ENCODE data around the gene TFF2. TPM values are rescaled to one million over a fixed set of nuclear protein-coding genes. Genes with fewer than 3 reads are reported as not detected.

Gene TFF2
- total RNA-seq, 1 donor, result not detected

DNA sequence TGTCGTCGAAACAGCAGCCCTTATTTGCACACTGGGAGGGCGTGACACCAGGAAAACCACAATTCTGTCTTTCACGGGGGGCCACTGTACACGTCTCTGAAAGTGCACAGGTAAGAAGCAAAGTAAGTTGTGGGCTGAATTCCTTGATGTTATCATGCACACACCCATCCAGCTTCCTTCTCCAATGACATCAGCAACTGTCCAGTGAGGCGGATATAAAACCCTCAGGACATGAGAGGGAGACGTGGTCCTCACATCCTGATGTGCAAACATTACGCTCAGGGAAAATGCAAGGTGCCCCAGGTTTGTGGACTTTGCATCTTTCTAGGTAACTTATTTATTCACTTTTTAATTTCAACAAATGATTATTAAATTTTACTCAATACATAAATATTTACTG, 12.5 kb upstream of the TFF2 start:
- H3K4me3 ChIP-seq (ENCODE audit: low read length), result no peak overlapping the region
- H3K4me1 ChIP-seq (ENCODE audit: insufficient read depth, low read length), result peaks cover 4% of the 10 kb centered on the region
- no peaks in the 10 kb centered on the region for H3K9me3 ChIP-seq (ENCODE audit: low read depth, low read length)
- H3K27me3 ChIP-seq (ENCODE audit: insufficient read depth, low read length), result no peaks in the 10 kb centered on the region

DNA sequence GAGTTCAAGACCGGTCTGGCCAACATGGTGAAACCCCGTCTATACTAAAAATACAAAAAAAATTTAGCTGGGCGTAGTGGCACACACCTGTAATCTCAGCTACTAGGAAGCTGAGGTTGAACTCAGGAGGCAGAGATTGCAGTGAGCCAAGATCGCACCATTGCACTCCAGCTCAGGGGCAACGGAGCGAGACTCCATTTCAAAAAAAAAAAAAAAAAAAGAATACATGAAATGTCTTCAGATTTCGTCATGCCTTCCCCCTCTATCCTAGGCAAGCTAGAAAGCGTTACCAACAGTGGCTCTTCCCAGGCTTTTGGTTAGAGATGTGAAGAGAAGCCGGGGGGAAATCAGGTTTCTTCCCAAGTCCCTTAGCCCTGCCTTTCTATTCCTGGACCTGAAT, 11.9 kb upstream of the TFF2 start:
- no peaks in the 10 kb centered on the region for H3K27me3 ChIP-seq (ENCODE audit: insufficient read depth, low read length)
- H3K9me3 ChIP-seq (ENCODE audit: low read depth, low read length), result no peaks in the 10 kb centered on the region
- H3K4me3 ChIP-seq (ENCODE audit: low read length), result no peak overlapping the region
- peaks cover 4% of the 10 kb centered on the region for H3K4me1 ChIP-seq (ENCODE audit: insufficient read depth, low read length)

DNA sequence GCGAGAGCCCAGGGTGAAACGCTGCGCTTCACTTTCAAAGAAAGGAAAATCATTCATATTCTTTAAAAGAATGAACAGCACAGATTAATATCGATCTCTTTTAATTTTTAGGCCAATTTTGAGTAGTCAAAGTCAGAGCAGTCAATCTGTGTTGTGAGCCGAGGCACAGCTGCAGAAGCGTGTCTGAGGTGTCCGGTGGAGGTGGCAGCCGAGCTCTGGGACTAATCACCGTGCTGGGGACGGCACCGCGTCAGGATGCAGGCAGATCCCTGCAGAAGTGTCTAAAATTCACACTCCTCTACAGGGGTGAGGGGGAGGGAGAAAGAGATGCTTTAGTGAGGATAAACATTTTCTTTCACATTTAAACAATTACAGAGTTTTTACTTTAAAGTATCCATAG, 11.4 kb upstream of the TFF2 start:
- Histone ChIP-seq H3K9me3 (ENCODE audit: low read depth, low read length) (no peaks in the 10 kb centered on the region), H3K27me3 (ENCODE audit: insufficient read depth, low read length) (no peaks in the 10 kb centered on the region), H3K4me3 (ENCODE audit: low read length) (no peak overlapping the region), H3K4me1 (ENCODE audit: insufficient read depth, low read length) (peaks cover 4% of the 10 kb centered on the region)

- Histone ChIP-seq H3K27me3 (ENCODE audit: insufficient read depth, low read length) (no peaks in the 10 kb centered on the region), H3K4me1 (ENCODE audit: insufficient read depth, low read length) (peaks cover 4% of the 10 kb centered on the region), H3K9me3 (ENCODE audit: low read depth, low read length) (no peaks in the 10 kb centered on the region), H3K4me3 (ENCODE audit: low read length) (no peak overlapping the region)
These were observed 10.5 kb upstream of the TFF2 start for GRCh38 chr21:42361286-42361685.

DNA sequence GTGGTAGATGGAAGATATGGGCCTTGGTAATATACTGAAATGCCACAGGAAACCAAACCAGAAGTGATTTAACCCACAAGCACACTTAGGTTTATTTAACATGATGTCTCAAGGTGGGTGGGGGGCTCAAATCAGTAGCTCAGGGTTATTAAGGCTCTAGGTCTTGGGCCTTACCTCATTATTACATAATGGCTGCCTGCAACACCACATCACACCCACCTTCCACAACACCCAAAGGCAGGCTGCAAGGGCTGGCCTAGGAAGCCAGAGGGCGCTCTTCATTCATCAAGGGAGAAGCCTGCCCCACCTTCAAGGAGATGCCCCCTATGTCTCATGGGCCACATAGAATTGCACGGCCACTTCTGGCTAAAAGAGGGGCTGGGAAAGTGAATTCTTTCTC, 9.5 kb upstream of the TFF2 start:
- Histone ChIP-seq H3K27me3 (ENCODE audit: insufficient read depth, low read length) (no peaks in the 10 kb centered on the region), H3K9me3 (ENCODE audit: low read depth, low read length) (no peaks in the 10 kb centered on the region), H3K4me3 (ENCODE audit: low read length) (no peak overlapping the region), H3K4me1 (ENCODE audit: insufficient read depth, low read length) (peaks cover 4% of the 10 kb centered on the region)

DNA sequence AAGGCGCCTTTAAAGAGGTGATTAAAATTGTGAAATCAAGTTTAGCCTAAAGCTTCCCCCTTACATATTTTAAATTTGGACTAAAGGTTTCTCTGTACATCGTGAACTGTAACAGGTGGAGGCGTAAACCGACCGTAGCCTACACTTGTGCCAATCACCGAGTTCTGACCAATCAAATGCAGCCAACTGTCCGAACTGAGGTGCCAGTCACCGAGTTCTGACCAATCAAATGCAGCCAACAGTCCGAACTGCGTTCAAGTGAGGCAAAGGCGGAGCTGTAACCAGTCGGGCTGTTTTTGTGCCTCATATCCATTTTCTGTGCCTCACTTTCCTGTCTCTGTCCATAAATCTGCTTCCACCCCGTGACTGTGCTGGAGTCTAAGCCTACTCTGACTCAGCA, 8.1 kb upstream of the TFF2 start:
- H3K9me3 ChIP-seq (ENCODE audit: low read depth, low read length), result no peaks in the 10 kb centered on the region
- no peaks in the 10 kb centered on the region for H3K27me3 ChIP-seq (ENCODE audit: insufficient read depth, low read length)
- H3K4me1 ChIP-seq (ENCODE audit: insufficient read depth, low read length), result no peaks in the 10 kb centered on the region
- H3K4me3 ChIP-seq (ENCODE audit: low read length), result no peak overlapping the region

- no peaks in the 10 kb centered on the region for H3K27me3 ChIP-seq (ENCODE audit: insufficient read depth, low read length)
- no peak overlapping the region for H3K4me3 ChIP-seq (ENCODE audit: low read length)
- no peaks in the 10 kb centered on the region for H3K4me1 ChIP-seq (ENCODE audit: insufficient read depth, low read length)
- no peaks in the 10 kb centered on the region for H3K9me3 ChIP-seq (ENCODE audit: low read depth, low read length)
These were observed 7.5 kb upstream of the TFF2 start for GRCh38 chr21:42358261-42358660.

GRCh38 chr21:42357307-42357706, 6.5 kb upstream of the TFF2 start:
- Histone ChIP-seq H3K4me3 (ENCODE audit: low read length) (no peak overlapping the region), H3K4me1 (ENCODE audit: insufficient read depth, low read length) (no peaks in the 10 kb centered on the region), H3K27me3 (ENCODE audit: insufficient read depth, low read length) (no peaks in the 10 kb centered on the region), H3K9me3 (ENCODE audit: low read depth, low read length) (no peaks in the 10 kb centered on the region)

DNA sequence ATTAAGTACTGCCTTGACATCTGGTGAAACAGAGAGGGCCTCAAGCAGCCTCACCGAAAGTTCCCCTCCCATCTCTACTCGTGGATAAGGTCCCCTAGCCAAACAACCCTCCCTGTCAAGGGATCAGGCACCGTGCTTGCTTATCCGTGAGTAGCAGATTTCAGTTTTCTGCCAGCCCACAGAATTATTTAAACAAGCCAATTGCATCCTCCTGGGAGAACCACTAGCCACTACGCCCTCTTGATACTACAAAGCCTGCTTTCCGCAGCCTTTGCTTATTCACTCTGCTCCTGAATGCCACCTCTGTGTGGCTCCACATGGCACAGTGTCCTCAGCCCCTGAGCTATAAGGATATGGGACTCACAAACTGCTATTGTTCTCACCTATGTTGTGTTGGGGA, 5.9 kb upstream of the TFF2 start:
- Histone ChIP-seq H3K4me1 (ENCODE audit: insufficient read depth, low read length) (no peaks in the 10 kb centered on the region), H3K9me3 (ENCODE audit: low read depth, low read length) (no peaks in the 10 kb centered on the region), H3K4me3 (ENCODE audit: low read length) (no peak overlapping the region), H3K27me3 (ENCODE audit: insufficient read depth, low read length) (no peaks in the 10 kb centered on the region)

DNA sequence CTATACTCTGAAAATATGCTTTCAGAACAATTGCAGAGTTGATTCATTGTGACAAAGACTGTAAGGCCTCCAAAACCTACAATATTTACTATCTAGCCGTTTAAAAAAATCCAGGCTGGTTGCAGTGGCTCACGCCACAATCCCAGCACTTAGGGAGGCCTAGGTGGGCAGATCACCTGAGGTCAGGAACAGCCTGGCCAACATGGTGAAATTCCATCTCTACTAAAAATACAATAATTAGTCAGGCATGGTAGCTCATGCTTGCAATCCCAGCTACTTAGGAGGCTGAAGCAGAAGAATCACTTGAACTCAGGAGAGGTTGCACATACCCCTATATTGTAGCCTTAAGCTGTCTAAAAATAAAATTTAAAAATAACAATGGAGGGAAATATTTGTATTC, 5.3 kb upstream of the TFF2 start:
- Histone ChIP-seq H3K27me3 (ENCODE audit: insufficient read depth, low read length) (no peaks in the 10 kb centered on the region), H3K4me1 (ENCODE audit: insufficient read depth, low read length) (no peaks in the 10 kb centered on the region), H3K9me3 (ENCODE audit: low read depth, low read length) (no peaks in the 10 kb centered on the region), H3K4me3 (ENCODE audit: low read length) (no peak overlapping the region)

DNA sequence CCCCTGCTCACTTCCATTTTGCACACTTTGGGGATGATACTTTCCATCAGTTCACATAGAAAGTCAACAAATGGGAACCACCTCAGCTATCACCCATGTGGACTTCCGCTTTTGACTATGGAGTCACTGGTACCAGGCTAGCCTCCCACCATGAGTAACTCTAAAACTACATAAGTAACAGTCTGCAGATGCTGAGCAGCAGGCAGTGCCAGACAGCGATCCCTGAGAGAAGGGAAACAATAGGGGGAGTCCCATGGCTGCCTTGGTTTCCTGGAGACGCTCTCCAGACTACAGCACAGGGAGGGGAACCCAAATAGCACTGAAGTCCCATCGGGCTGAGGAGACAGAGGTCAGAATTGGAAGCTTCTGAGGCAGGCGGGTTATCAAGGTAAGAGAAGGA, 2.8 kb upstream of the TFF2 start:
- H3K9me3 ChIP-seq (ENCODE audit: low read depth, low read length), result no peaks in the 10 kb centered on the region
- H3K4me3 ChIP-seq (ENCODE audit: low read length), result no peak overlapping the region
- no peaks in the 10 kb centered on the region for H3K27me3 ChIP-seq (ENCODE audit: insufficient read depth, low read length)
- H3K4me1 ChIP-seq (ENCODE audit: insufficient read depth, low read length), result no peaks in the 10 kb centered on the region

DNA sequence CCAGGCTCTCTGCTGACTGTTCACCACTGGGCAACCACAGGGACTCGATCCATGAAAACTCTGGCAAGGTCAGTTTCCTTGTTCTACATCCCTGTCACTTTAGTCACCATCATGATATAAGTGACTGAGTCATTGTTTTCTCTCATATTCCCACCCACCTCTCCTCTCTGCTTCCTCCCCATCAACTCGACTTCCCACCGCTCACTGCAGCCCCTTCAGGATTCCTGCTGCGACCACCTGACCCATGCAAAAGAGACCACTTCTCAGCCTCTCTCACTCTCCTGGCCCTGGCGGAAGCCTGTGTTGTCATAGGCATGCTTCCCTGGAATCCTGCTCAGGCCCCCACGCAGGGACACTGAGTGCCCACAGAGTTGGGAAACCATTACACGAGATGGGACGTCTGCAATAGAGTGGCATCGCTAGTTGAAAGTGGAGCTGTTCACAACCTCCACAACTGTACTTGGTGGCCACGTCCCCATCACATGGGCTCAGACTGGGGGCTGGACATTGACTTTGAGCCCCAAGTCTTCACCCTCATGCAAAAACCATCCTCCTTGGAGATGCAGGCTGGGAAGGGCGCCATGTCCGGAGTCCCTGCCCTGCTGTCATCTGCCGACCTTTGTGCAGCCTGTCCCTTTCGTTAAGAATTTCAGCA, 1.8 kb upstream of the TFF2 start:
- no peak overlapping the region for H3K4me3 ChIP-seq (ENCODE audit: low read length)
- no peaks in the 10 kb centered on the region for H3K4me1 ChIP-seq (ENCODE audit: insufficient read depth, low read length)
- no peaks in the 10 kb centered on the region for H3K9me3 ChIP-seq (ENCODE audit: low read depth, low read length)
- H3K27me3 ChIP-seq (ENCODE audit: insufficient read depth, low read length), result no peaks in the 10 kb centered on the region

DNA sequence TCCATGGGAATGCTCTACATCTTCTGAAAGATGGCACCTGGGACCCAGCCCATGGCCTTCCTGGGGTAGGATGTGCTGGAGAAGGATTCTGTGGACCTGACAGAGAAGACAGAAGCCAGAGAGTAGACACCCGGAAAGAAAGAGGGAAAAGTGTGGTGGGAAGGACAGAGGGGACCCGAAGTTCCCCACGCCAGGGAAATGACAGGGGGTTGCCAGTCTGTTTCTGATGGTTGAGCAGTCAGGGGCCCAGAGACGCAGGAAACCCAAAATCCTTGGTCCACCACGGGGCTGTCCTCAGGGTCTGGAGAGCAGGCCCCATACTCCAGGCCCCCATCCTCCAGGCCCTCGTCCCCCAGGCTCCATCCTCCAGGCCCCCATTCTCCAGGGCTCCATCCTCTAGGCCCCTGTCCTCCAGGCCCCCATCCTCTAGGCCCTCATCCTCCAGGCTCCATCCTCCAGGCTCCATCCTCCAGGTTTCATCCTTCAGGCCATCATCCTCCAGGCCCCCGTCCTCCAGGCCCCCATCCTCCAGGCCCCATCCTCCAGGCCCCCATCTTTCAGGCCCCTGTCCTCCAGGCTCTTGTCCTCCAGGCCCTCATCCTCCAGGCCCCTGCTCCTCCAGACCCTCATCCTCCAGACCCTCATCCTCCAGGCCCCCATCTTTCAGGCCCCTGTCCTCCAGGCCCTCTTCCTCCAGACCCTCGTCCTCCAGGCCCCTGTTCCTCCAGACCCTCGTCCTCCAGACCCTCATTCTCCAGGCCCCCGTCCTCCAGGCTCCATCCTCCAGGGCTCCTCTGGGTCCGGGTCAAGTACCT, 1.0 kb upstream of the TFF2 start:
- no peaks in the 10 kb centered on the region for H3K27me3 ChIP-seq (ENCODE audit: insufficient read depth, low read length)
- H3K4me1 ChIP-seq (ENCODE audit: insufficient read depth, low read length), result no peaks in the 10 kb centered on the region
- H3K9me3 ChIP-seq (ENCODE audit: low read depth, low read length), result no peaks in the 10 kb centered on the region
- no peak overlapping the region for H3K4me3 ChIP-seq (ENCODE audit: low read length)

DNA sequence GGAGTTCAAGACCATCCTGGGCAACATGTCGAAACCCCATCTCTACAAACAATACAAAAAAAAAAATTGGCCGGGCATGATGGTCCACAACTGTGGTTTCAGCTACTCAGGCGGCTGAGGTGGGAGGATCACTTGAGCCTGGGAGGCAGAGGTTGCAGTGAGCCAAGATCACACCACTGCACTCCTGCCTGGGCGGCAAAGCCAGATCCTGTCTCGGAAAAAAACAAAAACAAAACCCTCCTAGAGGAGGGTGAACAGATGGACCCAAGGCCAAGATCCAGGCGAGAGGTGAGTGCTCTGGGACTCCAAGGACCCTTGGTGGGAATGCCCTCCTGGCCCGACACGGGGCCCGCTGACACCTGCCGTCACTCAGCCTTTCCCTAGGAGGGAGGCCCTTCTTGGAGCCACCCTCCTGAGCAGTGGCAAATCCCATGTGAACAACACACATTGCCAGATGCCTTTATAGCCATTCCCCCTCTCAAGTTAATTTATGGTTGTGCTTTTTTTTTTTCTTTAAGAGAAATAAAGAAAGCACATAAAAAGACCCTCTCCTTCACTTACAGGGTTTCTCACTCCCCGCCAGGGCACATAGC, 380 bp downstream of the TFF2 start:
- no peaks in the 10 kb centered on the region for H3K9me3 ChIP-seq (ENCODE audit: low read depth, low read length)
- H3K4me1 ChIP-seq (ENCODE audit: insufficient read depth, low read length), result no peaks in the 10 kb centered on the region
- no peaks in the 10 kb centered on the region for H3K27me3 ChIP-seq (ENCODE audit: insufficient read depth, low read length)
- H3K4me3 ChIP-seq (ENCODE audit: low read length), result no peak overlapping the region

- no peaks in the 10 kb centered on the region for H3K4me1 ChIP-seq (ENCODE audit: insufficient read depth, low read length)
- H3K9me3 ChIP-seq (ENCODE audit: low read depth, low read length), result no peaks in the 10 kb centered on the region
- H3K4me3 ChIP-seq (ENCODE audit: low read length), result no peak overlapping the region
- no peaks in the 10 kb centered on the region for H3K27me3 ChIP-seq (ENCODE audit: insufficient read depth, low read length)
These were observed 1.1 kb downstream of the TFF2 start for GRCh38 chr21:42349420-42350317.
